NK-92 (cell line): Measurements from ENCODE around the gene TBC1D30.

ENCODE experiments used
- DNase-seq: peaks from one replicate; lab custom pipeline; 2025; ENCODE audit not compliant: unreplicated experiment; lab: John Stamatoyannopoulos, UW

TBC1D30 gene

DNA sequence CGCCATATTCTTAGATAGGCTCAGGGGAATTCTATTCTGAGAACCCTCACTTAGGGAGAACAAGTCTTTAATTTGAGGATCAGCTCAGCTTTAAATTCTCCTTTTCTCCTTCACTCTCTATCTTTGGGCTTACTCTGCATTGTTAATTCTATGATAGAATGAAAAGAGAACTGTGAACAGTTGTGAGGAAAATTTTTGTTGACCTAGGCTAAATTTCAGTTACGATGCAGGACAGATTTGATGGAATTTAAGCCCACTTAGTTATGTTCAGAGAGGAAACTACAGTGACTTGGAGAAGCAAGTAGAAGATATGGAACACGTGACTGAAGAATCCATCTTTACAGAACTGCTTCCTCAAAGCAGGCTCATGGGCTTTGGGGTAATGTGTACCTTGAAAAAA lies 82.7 kb downstream of the TBC1D30 start:
- DNase-seq: no peak

DNA sequence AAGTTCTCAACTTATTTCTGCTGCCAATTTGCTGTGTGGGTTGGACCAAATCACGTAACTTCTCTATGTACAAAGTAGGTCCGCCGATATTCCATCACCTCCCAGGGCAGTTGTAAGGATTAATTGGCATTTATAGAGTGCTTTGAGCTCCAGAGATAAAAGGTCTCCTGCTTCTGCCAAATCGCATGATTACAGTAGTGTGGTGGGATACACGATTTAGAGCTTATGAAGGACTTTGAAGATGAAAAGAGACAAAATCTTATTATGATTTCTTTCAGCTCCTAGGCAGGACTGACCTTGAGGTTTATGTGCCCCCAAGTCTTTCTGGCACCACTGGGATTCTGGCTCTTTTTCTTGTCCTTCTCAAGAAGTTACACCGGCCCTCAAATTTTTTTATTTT lies 84.7 kb downstream of the TBC1D30 start:
- no peak for DNase-seq

DNA sequence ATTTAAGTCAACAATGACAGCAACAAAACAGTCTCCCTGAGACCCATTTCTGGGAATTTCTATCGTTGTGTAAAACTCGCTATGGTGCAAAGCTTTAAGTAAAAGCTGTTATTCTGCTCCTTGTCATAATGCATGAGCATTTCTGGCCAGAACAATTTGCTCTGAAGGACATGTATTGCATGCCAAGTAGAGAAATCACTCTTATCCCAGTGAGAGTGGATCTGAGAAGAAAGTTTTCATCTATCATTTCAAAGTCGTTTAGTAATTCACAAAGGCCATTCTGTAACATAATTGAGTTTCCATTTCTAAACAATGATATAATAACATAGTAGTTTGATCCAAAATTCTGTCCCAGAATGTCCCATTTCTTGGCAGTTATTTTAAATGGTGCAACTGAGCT lies 86.6 kb downstream of the TBC1D30 start:
- DNase-seq: no peak

DNA sequence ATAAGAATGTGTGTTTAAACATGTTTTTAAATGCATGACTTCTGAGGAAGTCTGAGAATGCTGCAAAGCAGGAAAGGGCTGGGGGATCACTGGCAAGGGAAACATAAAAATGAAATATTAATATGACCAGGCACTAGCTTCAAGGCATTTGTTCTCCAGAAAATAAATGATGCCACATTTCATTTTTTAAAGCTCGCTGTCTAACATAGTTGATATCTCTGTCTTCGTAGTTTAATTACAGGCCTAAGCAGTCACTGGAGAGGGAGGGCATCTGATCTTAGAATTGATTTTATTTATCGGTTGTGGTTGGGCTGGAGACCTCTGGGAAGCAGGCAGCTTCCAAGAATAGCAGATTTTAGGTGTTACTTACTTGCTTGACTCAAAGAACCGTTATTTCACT lies 87.5 kb downstream of the TBC1D30 start:
- DNase-seq: no peak

DNA sequence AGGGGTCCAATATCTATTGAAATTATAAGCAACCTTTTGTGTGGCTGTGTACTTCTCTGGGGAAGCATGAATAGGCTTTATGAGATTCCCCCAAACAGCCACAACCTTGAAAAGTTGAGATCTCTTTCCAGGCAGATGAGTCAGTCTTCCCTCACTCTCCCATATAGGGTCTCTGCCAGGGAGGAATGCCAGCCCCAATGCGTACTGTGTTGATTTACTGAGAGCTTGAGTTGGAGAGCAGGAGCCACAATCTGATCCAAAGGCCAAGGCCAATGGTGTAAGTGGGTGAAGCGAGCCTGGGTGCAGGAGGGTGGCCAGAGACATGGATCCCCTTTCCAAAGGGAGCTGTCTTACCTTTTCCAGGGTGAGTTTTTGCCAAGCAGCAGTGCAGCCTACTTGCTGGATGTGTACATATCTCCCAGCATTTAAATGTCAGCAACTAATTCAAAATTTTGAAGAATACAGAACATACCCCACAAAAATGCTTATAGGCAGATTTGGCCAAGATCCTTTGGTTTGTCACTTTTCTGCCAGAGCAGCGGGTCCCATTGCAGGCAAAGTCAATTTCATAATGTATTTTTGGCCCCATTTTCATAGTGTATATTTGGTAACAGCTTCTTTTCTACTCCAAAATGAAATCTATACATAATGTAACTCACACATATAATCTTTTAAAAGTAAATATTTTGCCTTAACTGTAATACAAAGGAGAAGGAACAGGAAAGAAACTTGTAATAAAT lies 88.2 kb downstream of the TBC1D30 start:
- DNase-seq: no peak

DNA sequence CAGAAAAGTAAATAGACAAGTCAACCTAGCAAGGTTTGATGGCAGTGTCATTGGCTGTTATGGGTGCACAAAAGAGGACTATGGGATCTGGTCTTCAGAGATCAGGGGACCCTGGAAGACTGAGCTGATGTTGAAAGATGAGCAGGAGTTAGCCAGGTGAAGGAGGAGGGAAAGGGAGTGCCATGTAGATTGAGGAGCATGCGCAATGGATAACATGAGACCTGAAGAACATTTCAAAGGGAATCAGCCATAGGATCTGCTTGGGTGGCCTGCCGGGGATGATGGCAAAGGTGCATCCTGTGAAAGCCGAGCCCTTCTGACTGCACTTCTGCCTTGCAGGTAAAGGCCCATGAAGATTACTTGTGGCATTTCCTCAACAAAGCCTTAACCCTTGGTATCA lies 90.8 kb downstream of the TBC1D30 start:
- no peak for DNase-seq

DNA sequence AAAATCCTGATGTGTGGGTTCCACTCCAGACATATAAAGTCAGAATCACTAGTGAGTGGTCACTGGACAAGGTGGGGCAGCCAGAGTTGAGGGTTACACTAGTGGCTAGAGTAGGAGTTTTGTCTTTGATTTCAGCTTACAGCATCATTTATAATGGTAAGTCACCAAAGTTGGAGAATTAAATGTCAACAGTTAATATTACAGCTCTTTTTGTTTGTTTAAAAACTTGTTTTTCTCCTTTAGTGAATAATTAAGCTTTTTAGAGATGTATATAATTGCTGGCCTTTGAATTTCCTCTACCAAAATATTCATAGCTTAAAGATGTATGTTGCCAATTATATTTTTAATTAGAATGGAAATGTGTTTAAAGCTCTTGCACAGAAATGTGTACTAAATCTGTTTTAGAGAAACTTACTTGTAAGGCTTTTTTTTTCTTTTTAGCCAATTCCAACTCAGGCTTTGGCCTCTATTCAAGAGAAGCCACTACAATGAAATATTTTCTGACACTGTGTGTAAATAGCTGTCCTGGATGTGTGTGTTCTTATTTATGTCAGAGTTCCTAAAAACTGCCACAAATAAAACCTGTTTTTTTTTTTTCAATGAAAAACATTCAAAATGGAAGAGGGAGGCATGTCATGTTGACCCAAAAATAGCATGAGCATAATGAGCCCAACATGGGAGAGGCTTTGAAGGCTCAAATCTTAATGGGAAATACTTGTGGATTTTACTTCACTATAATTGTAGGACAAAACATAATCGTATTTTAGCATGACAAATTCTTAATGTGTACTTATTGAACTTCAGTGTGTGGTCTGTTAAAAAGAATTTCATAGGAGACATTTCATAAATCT lies 92.2 kb downstream of the TBC1D30 start:
- no peak for DNase-seq

DNA sequence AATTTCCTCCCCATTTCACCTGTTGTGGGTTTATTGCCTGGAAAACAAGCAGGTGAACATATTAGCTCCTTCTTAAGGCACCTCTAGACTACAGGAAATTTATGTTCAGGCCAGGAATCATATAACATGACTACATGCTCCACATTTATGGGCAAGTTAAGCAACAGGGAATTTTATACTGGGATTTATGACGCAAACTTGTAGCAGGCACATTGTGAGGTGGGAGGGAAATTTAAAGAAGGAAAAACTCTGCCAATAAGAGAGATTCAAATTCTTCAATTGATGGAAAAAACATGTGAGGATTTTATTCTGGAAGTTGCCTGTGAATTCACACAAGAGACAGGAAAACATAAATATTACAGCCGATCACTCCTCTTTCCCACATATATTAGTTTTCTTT lies 93.9 kb downstream of the TBC1D30 start:
- no peak for DNase-seq

DNA sequence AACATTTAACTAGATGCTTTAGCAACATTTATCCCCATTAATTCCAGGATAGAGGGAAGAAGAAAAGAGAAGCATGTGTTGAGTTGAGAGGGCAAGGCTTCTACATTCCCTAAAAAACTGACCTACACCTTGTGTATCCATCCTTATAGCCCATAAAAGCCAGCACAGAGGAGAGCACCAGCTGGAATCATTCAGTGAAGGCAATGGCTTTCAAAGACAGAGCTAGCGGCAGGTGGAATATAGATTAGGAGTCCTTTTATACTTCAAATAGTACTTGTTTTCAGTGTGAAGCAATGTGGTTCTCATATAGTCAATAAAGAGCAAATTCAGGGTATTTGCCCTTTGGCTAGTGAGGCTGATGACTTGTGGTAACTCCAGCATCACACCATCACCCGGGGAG lies 94.4 kb downstream of the TBC1D30 start:
- DNase-seq: no peak

DNA sequence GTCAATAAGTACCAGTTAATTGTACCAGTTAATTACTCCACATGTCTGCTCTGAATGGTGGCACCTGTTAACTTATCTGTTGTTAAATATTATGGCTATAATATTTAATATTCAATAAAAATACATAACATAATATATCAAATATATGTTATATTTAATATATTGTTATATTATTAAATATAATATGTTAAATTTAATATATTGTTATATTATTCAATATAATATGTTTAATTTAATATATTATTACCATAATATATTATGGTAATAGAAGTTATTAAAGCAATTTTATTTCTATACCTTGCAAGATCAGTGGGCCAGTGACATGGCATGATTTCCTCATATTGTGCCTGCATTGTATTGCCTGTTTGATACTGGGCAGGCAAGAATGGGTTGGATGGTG lies 98.4 kb downstream of the TBC1D30 start:
- DNase-seq: no peak

DNA sequence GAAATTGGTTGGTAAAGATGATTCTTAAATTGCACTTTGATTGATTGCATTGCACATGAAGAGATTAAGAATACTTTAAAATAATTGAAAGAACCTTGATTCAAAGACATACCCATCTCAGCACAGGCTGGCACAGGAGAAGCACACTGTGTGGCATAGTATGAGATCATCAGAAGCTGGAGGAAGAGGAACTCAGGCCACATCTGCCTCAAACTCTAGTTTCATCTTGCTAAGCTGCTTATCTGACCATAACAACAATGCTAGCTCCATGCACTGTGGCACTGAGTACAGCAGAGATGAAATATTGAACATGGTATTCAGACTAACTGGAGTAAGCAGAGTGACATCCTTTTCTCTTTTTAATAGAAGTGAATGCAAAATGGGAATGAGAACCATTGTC lies 99.1 kb downstream of the TBC1D30 start:
- no peak for DNase-seq
